Hepatocyte (in vitro differentiated cells): Measurements from ENCODE around the gene TSPEAR. TPM values are rescaled to one million over a fixed set of nuclear protein-coding genes. Genes with fewer than 3 reads are reported as not detected.
A peak's percentile ranks its signal among the peaks of the same experiment; 100 is the strongest.
"Not testable (repeated sequence)": the region's sequence is repeated elsewhere in the genome, so short reads cannot be mapped to it uniquely, and the experiment has no call there.

Experiments
- DNase-seq: peaks from one replicate; pipeline ENCODE4 v3.0.0-alpha.2; 2016; ENCODE audit warnings: low spot score
- H2AFZ ChIP-seq: fragments of 200-600 bp; sonication (generic); 2 replicates; pipeline ENCODE4 v1.6.0; 2016; ENCODE audit warnings: antibody characterized with exemption, mild to moderate bottlenecking
- H3K27ac ChIP-seq: fragments of 200-600 bp; sonication (generic); 2 replicates; pipeline ENCODE4 v1.5.1; 2016; ENCODE audit warnings: mild to moderate bottlenecking
- H3K27me3 ChIP-seq: fragments of 200-600 bp; sonication (generic); 2 replicates; pipeline ENCODE4 v1.6.1; 2016
- H3K36me3 ChIP-seq: fragments of 200-600 bp; sonication (generic); replicated peaks from 2 replicates; pipeline ENCODE4 v1.5.1; 2016; ENCODE audit warnings: low read depth; ENCODE audit not compliant: insufficient read depth
- H3K4me1 ChIP-seq: fragments of 200-600 bp; sonication (generic); 2 replicates; pipeline ENCODE4 v1.5.1; 2016; ENCODE audit warnings: mild to moderate bottlenecking, moderate library complexity; ENCODE audit not compliant: insufficient read depth
- H3K4me2 ChIP-seq: fragments of 200-600 bp; sonication (generic); 2 replicates; pipeline ENCODE4 v1.6.0; 2016
- H3K4me3 ChIP-seq: fragments of 200-600 bp; sonication (generic); 2 replicates; pipeline ENCODE4 v1.5.1; 2016; ENCODE audit warnings: mild to moderate bottlenecking
- H3K79me2 ChIP-seq: fragments of 200-600 bp; sonication (generic); 2 replicates; pipeline ENCODE4 v1.6.0; 2017; ENCODE audit warnings: mild to moderate bottlenecking
- H3K9me2 ChIP-seq: fragments of 200-600 bp; sonication (generic); replicated peaks from 2 replicates; pipeline ENCODE4 v1.6.0; 2017; ENCODE audit warnings: mild to moderate bottlenecking; ENCODE audit not compliant: insufficient read depth
- H3K9me3 ChIP-seq: fragments of 200-600 bp; sonication (generic); 2 replicates; pipeline ENCODE4 v1.5.1; 2016; ENCODE audit warnings: low read depth, mild to moderate bottlenecking
- H4K20me1 ChIP-seq: fragments of 200-600 bp; sonication (generic); 2 replicates; pipeline ENCODE4 v1.6.0; 2016; ENCODE audit warnings: mild to moderate bottlenecking; ENCODE audit not compliant: insufficient read depth, poor library complexity, severe bottlenecking
- EZH2 ChIP-seq: fragments of 200-600 bp; sonication (generic); IDR thresholded peaks from 2 replicates; pipeline ENCODE4 v1.6.1; 2016; ENCODE audit warnings: antibody characterized with exemption, mild to moderate bottlenecking, borderline replicate concordance
- EZH2phosphoT487 ChIP-seq: fragments of 200-600 bp; sonication (generic); IDR thresholded peaks from one replicate; pipeline ENCODE4 v1.6.1; 2018; ENCODE audit warnings: antibody characterized with exemption, mild to moderate bottlenecking, low read depth, moderate library complexity; ENCODE audit not compliant: unreplicated experiment, severe bottlenecking
- WGBS: methylation state at CpG from one replicate; pipeline ENCODE4 v1.1.6; 2016; ENCODE audit warnings: low lambda C conversion rate; ENCODE audit errors: missing lambda C conversion rate; 5-methylcytosine and 5-hydroxymethylcytosine counted together
- polyA plus RNA-seq: library from polyadenylated mRNA; unstranded; fragments of >200 nt; fragmentation: Nextera tagmentation; extraction: Ambion mirVana; gene quantifications from 2 replicates; pipeline ENCODE4 v1.2.1, GENCODE V29; 2016
- total RNA-seq: library from RNA; depleted of rRNA; stranded (reverse); fragments of >200 nt; gene quantifications from 2 replicates; pipeline ENCODE4 v1.2.3, GENCODE V29; 2014
- TF ChIP-seq, protein P1 (sequence below): fragments of 200-600 bp; sonication (generic); IDR thresholded peaks from 2 replicates; pipeline ENCODE4 v1.5.1; 2016; ENCODE audit warnings: antibody characterized with exemption, mild to moderate bottlenecking; ENCODE audit not compliant: poor library complexity

TSPEAR gene
- total and polyA plus RNA-seq, 2 experiments from 2014 or later = 0.35 TPM; not detected in 1

DNA sequence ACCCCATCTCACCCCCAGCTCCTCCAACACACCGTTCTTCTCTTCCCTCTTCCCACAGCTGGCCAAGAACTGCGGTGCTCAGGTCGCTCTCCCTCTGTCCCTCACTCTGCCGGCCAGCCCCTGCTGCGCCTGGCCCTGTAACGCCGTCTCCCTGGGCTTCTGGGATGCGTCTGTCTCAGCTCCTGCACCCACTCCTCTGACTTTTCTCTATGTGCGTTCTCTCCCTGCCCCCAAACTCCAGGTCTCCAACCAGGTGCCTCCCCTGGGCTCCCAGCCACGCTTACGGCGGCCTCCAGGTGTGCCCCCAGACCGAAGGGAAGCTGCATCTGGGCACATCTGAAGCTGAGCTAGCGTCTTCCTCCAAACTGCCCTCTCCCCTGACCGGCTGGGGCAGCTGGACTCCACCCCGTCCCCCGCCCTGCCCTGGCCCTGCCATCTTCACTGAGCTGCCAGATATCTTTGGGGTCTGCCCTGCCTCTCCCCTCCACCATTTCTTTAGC is 11.8 kb downstream of the TSPEAR start:
- 73% methylated on average over 12 of the region's 17 CpGs for WGBS
- peaks cover 41% of the 10 kb centered on the region for H3K27me3 ChIP-seq
- TF ChIP-seq, protein P1, sequence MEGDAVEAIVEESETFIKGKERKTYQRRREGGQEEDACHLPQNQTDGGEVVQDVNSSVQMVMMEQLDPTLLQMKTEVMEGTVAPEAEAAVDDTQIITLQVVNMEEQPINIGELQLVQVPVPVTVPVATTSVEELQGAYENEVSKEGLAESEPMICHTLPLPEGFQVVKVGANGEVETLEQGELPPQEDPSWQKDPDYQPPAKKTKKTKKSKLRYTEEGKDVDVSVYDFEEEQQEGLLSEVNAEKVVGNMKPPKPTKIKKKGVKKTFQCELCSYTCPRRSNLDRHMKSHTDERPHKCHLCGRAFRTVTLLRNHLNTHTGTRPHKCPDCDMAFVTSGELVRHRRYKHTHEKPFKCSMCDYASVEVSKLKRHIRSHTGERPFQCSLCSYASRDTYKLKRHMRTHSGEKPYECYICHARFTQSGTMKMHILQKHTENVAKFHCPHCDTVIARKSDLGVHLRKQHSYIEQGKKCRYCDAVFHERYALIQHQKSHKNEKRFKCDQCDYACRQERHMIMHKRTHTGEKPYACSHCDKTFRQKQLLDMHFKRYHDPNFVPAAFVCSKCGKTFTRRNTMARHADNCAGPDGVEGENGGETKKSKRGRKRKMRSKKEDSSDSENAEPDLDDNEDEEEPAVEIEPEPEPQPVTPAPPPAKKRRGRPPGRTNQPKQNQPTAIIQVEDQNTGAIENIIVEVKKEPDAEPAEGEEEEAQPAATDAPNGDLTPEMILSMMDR = no peak
- TF ChIP-seq EZH2 (no peak), EZH2phosphoT487 (no peak)
- no peaks in the 10 kb centered on the region for H4K20me1 ChIP-seq
- H3K36me3 ChIP-seq = no peaks in the 10 kb centered on the region
- no peak overlapping the region for H2AFZ ChIP-seq
- no peaks in the 10 kb centered on the region for H3K9me3 ChIP-seq
- H3K9me2 ChIP-seq = no peaks in the 10 kb centered on the region
- no peak overlapping the region for H3K4me3 ChIP-seq
- H3K79me2 ChIP-seq = no peaks in the 10 kb centered on the region
- no peak overlapping the region for H3K27ac ChIP-seq
- H3K4me2 ChIP-seq = no peak overlapping the region
- DNase-seq = no peak
- H3K4me1 ChIP-seq = peaks cover 3% of the 10 kb centered on the region

- H2AFZ ChIP-seq = no peak overlapping the region
- H3K4me3 ChIP-seq = no peak overlapping the region
- H4K20me1 ChIP-seq = no peaks in the 10 kb centered on the region
- H3K9me2 ChIP-seq = no peaks in the 10 kb centered on the region
- no peaks in the 10 kb centered on the region for H3K79me2 ChIP-seq
- peaks cover 26% of the 10 kb centered on the region for H3K27me3 ChIP-seq
- peaks cover 6% of the 10 kb centered on the region for H3K9me3 ChIP-seq
- DNase-seq = peak; percentile 50
- TF ChIP-seq EZH2phosphoT487 (no peak), EZH2 (no peak)
- TF ChIP-seq, protein P1 = no peak
- H3K36me3 ChIP-seq = no peaks in the 10 kb centered on the region
- H3K27ac ChIP-seq = no peak overlapping the region
- WGBS = 50% methylated on average over 17 of the region's 35 CpGs
- peaks cover 3% of the 10 kb centered on the region for H3K4me1 ChIP-seq
- H3K4me2 ChIP-seq = no peak overlapping the region
These were observed 13.3 kb downstream of the TSPEAR start for GRCh38 chr21:44697811-44698734.

GRCh38 chr21:44697172-44697810 is 14.1 kb downstream of the TSPEAR start, which contains the start of gene KRTAP10-12:
Gene KRTAP10-12 (plus strand): TSS chr21:44697172. CDS start chr21:44697202, 30 bp downstream.
- H3K9me2 ChIP-seq, H3K79me2 ChIP-seq, H3K4me1 ChIP-seq, H4K20me1 ChIP-seq, H3K27ac ChIP-seq, H3K36me3 ChIP-seq, H3K4me2 ChIP-seq, H3K9me3 ChIP-seq, H2AFZ ChIP-seq, H3K4me3 ChIP-seq, DNase-seq: not testable (repeated sequence)
- peaks cover 24% of the 10 kb centered on the region for H3K27me3 ChIP-seq
- WGBS = 69% methylated on average over 14 of the region's 21 CpGs

GRCh38 chr21:44696572-44696971 is 14.8 kb downstream of the TSPEAR start:
- H4K20me1 ChIP-seq = no peaks in the 10 kb centered on the region
- no peak overlapping the region for H3K4me2 ChIP-seq
- H3K4me1 ChIP-seq = peaks cover 3% of the 10 kb centered on the region
- WGBS = 80% methylated on average over 10 of the region's 10 CpGs
- H3K9me2 ChIP-seq = no peaks in the 10 kb centered on the region
- DNase-seq = no peak
- no peak overlapping the region for H3K27ac ChIP-seq
- no peak overlapping the region for H2AFZ ChIP-seq
- H3K27me3 ChIP-seq = peaks cover 20% of the 10 kb centered on the region
- H3K4me3 ChIP-seq = no peak overlapping the region
- peaks cover 8% of the 10 kb centered on the region for H3K9me3 ChIP-seq
- no peaks in the 10 kb centered on the region for H3K36me3 ChIP-seq
- no peaks in the 10 kb centered on the region for H3K79me2 ChIP-seq
- TF ChIP-seq EZH2 (no peak), EZH2phosphoT487 (no peak)
- TF ChIP-seq, protein P1 = no peak
